SK-N-MC (cell line): Measurements from ENCODE around the gene DUS2.

ENCODE experiments used
- EZH2 ChIP-seq: fragments of 200-600 bp; sonication (generic); IDR thresholded peaks from one replicate; pipeline ENCODE4 v1.6.1; 2017; ENCODE audit warnings: antibody characterized with exemption
- POLR2AphosphoS5 ChIP-seq: IDR thresholded peaks from 2 replicates; pipeline ENCODE4 v1.6.1; 2012; ENCODE audit warnings: mild to moderate bottlenecking, low read depth, low read length, borderline replicate concordance

DNA sequence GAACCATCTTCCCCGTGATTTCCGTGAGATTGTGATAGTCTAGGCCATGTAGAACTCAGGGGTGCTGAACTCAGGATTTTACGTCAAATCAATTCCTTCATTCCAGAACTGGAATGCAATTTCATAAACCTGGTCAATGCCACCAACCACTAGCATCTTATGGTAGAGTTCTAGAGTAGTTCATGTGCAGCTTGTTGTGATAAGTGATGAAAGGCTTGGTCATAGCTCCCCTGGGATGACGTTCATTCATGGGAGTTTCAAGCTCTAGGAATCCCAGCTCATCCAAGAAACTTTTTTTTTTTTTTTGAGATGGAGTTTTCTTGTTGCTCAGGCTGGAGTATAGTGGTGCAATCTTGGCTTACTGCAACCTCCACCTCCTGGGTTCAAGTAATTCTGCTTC lies 20.1 kb upstream of the DUS2 start:
- TF ChIP-seq POLR2AphosphoS5 = no peak
- TF ChIP-seq EZH2 = no peak
